ENCODE measurements around the gene DDX56. TPM values are rescaled to one million over a fixed set of nuclear protein-coding genes. Genes with fewer than 3 reads are reported as not detected.

DDX56 gene
- total and polyA plus RNA-seq, 2 of the 4 experiments (the other 2 are of a cell fraction), result 59.4 to 67.7 TPM

DNA sequence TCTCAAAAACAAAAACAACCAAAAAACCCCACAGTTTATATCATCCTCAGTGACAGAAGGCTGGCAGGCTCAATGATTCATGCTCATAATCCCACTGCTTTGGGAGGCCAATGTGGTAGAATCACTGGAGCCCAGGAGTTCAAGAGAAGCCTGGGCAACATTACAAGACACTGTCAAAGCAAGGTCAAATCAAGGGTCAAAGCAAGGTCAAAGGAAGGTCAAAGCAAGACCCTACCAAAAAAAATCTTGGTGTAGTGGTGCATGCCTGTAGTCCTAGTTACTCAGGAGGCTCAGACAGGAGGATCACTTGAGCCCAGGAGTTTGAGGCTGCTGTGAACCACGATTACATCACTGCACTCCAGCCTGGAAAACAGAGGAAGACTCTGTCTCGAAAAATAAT is 18.4 kb downstream of the DDX56 start:
- Histone ChIP-seq H2BK120ac (ENCODE audit: low read depth, low read length) (no peak overlapping the region), H4K91ac (ENCODE audit: insufficient read depth, low read depth, low read length) (no peak overlapping the region), H4K5ac (ENCODE audit: low read depth, low read length) (no peak overlapping the region), H3K56ac (ENCODE audit: extremely low read depth, insufficient read depth, low read length) (no peak overlapping the region), H3K18ac (ENCODE audit: low read depth, low read length) (no peak overlapping the region), H2BK20ac (ENCODE audit: low read depth, low read length) (no peak overlapping the region), H3K23ac (ENCODE audit: low read depth, low read length) (no peak overlapping the region), H3K27ac (ENCODE audit: insufficient read depth, low read length) (no peak overlapping the region), H3K14ac (replicated peaks; ENCODE audit: low read depth, low read length) (no peak overlapping the region), H3K4ac (ENCODE audit: low read depth, low read length) (no peak overlapping the region), H3K4me1 (ENCODE audit: control insufficient read depth, insufficient read depth, low read length) (no peaks in the 10 kb centered on the region), H4K8ac (ENCODE audit: low read depth in 2 of 2, low read length in 2 of 2) (no peak overlapping the region), H3K27me3 (ENCODE audit: control insufficient read depth, insufficient read depth, low read length) (peaks cover 10% of the 10 kb centered on the region), H2AK9ac (replicated peaks; ENCODE audit: low read depth, low read length, poor library complexity) (no peak overlapping the region), H2BK15ac (ENCODE audit: low read depth, low read length) (no peak overlapping the region), H3K9me1 (ENCODE audit: insufficient read depth, low read length) (no peaks in the 10 kb centered on the region), H2BK5ac (ENCODE audit: low read depth, low read length, poor library complexity, severe bottlenecking) (no peak overlapping the region), H3K4me2 (ENCODE audit: low read depth, low read length) (no peak overlapping the region), H2AK5ac (ENCODE audit: low read depth, low read length) (no peak overlapping the region), H3K4me3 (ENCODE audit: insufficient read depth, low read depth, low read length) (no peak overlapping the region), H3K9ac (ENCODE audit: low read depth, low read length) (no peak overlapping the region), H3K9me3 (ENCODE audit: control insufficient read depth, insufficient read depth, low read length) (peaks cover 3% of the 10 kb centered on the region), H4K20me1 (ENCODE audit: insufficient read depth, low read length) (no peaks in the 10 kb centered on the region; the same call in 1 of the 2 replicates), H3K79me1 (ENCODE audit: low read depth in 1 of 2, low read length in 2 of 2) (no peaks in the 10 kb centered on the region), H2AFZ (replicated peaks; ENCODE audit: low read length, poor library complexity) (no peak overlapping the region), H3K36me3 (ENCODE audit: control insufficient read depth, insufficient read depth, low read length) (no peaks in the 10 kb centered on the region)
- DNase-seq, result no peak
- ChIA-PET CTCF (interaction anchor here (1.6 kb wide), 1 partner anchor 10 kb away, joined by 6 read pairs; no protein-coding TSS in a partner anchor), POLR2A (ENCODE audit: unreplicated experiment) (no interaction called here)
- TF ChIP-seq, protein P1, sequence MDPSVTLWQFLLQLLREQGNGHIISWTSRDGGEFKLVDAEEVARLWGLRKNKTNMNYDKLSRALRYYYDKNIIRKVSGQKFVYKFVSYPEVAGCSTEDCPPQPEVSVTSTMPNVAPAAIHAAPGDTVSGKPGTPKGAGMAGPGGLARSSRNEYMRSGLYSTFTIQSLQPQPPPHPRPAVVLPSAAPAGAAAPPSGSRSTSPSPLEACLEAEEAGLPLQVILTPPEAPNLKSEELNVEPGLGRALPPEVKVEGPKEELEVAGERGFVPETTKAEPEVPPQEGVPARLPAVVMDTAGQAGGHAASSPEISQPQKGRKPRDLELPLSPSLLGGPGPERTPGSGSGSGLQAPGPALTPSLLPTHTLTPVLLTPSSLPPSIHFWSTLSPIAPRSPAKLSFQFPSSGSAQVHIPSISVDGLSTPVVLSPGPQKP (IDR thresholded peaks at IDR 0.05; ENCODE audit: borderline replicate concordance, low read depth, low read length), result no peak
- TF ChIP-seq MAZ (IDR thresholded peaks at IDR 0.05; ENCODE audit: borderline replicate concordance, low read depth, low read length), result no peak
- no peak for TF ChIP-seq MAFK (IDR thresholded peaks at IDR 0.05; ENCODE audit: low read depth, low read length)
- TF ChIP-seq, protein P2, sequence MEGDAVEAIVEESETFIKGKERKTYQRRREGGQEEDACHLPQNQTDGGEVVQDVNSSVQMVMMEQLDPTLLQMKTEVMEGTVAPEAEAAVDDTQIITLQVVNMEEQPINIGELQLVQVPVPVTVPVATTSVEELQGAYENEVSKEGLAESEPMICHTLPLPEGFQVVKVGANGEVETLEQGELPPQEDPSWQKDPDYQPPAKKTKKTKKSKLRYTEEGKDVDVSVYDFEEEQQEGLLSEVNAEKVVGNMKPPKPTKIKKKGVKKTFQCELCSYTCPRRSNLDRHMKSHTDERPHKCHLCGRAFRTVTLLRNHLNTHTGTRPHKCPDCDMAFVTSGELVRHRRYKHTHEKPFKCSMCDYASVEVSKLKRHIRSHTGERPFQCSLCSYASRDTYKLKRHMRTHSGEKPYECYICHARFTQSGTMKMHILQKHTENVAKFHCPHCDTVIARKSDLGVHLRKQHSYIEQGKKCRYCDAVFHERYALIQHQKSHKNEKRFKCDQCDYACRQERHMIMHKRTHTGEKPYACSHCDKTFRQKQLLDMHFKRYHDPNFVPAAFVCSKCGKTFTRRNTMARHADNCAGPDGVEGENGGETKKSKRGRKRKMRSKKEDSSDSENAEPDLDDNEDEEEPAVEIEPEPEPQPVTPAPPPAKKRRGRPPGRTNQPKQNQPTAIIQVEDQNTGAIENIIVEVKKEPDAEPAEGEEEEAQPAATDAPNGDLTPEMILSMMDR (conservative IDR thresholded peaks at IDR 0.05; ENCODE audit: low read depth, low read length), result no peak
- TF ChIP-seq POLR2A (IDR thresholded peaks at IDR 0.05; ENCODE audit: low read depth, low read length), result no peak
- TF ChIP-seq, protein P3, sequence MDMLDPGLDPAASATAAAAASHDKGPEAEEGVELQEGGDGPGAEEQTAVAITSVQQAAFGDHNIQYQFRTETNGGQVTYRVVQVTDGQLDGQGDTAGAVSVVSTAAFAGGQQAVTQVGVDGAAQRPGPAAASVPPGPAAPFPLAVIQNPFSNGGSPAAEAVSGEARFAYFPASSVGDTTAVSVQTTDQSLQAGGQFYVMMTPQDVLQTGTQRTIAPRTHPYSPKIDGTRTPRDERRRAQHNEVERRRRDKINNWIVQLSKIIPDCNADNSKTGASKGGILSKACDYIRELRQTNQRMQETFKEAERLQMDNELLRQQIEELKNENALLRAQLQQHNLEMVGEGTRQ (IDR thresholded peaks at IDR 0.05; ENCODE audit: low read depth, low read length), result no peak
- no peak for TF ChIP-seq BHLHE40 (IDR thresholded peaks at IDR 0.05; ENCODE audit: low read depth, low read length)
- WGBS, 2 experiments (ENCODE audit: extremely low coverage in 2 of 2, insufficient read length in 1 of 2), result no CpG with 5 or more reads among the region's 2 CpGs
- BruUV-seq (replicated peaks), result no TSS peak
- in situ Hi-C loops (cut with MboI; ENCODE audit: low sequenced_read_pairs) (loop anchor here (5.0 kb wide), 1 partner anchor 68 kb away; no protein-coding TSS in a partner anchor), dilution Hi-C loops (cut with HindIII; ENCODE audit: low sequenced_read_pairs, unreplicated experiment) (no loop called here), intact Hi-C loops (cut with micrococcal nuclease) (no loop called here)
- ATAC-seq (ENCODE audit: low read depth), result no peak
